Muscle of back (tissue), 11 donors: ENCODE results near the gene ANG. TPM values are rescaled to one million over a fixed set of nuclear protein-coding genes. Genes with fewer than 3 reads are reported as not detected.

Source experiments
- DNase-seq, 3 donors: peaks; one replicate each; pipeline versions ENCODE4 v3.0.0 to v3.0.0-alpha.2; 2013
- polyA plus RNA-seq, 10 donors: library from polyadenylated mRNA; unstranded; fragments of 120-200 nt; gene quantifications; one replicate each; pipeline ENCODE4 v1.2.1, GENCODE V29; 2013; ENCODE audit not compliant: insufficient read length in 10 of 10

The ANG gene
- polyA plus RNA-seq, 10 donors: 2.2 to 3.6 (median 2.6) TPM

DNA sequence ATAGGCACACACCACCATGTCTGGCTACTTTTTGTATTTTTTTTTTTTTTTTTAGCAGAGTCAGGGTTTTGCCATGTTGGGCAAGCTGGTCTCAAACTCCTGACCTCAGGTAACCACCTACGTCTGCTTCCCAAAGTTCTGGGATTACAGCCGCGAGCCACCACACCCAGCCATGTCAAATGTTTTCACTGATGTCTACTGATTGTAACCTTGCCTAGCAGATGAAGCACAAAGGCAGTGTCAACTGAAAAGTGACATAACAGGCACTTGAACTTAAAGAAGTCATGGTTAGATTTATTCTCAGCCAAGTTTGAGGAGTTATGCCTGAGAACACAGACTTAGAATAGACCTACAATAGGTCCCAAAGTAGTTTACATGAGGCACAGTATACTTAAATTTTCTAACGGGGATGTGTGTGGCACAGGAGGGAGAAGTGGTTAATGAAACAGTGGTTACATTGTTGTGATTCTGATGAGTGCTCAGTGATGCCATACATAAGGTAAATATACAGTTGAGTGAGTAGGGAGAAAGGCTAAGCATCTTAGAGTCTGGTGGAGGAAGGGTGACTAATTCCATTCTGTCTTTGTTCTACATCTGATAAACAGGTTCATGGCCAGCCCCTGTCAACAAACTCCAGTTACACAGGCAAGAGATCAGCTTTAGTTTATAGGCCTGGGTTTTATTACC, 16.8 kb upstream of the ANG start:
- no peak for DNase-seq

DNA sequence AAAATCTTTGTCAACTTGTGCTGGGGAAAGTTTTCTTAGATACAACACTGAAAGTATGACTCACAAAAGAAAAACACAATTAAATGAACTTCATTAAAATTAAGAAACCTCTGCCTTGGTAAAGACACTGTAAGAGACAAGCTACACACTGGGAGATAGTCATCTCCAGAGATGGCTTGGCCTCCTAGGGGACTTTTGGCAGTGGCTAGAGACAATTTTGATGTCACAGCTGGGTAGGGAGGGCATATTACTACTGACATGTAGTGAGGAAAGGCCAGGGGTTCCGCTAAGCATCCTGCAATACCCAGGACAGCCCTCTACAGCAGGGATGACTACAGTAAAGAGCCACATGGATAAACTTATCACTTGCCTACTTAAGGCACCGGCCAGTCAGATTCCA, 12.9 kb upstream of the ANG start:
- DNase-seq: no peak

DNA sequence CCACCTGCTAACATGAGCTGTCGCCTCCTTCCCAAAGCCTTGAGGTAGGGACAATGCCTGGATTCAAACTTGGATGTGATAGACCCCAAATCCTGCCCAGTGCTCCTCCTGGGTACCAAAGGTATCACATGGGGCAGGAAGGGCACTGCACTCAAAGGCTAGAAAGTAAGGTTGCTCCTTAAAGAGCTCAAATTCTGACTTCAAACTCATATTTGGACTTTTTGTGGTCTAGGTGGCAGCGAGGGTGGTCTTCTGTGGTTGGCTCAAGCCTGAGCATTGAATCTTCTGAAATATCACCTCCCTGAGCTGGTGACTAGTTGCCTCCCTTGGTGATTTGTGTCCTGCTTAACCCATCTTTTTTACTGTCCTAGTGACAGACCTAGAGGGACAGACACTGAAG, 12.5 kb upstream of the ANG start:
- DNase-seq: no peak

DNA sequence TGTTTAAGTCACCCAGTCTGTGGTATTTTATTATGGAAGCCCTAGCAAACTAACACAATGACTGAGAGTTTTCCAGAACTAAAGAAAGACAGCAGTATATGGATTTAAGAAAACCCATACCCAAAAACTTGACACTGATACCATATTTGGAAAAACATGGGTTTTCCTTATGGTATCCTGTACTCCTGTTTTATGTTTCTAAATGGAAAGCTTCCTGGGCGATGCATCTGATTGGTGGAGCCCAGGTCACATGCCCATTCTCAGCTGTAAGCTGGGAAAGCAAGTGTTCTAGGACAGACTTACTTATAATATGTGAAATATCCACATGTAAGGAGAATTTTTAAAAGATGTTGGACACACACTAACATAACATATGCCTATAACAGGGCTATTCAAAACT, 8.7 kb upstream of the ANG start:
- DNase-seq: peak in 1 of 3 donors; percentile 41

DNA sequence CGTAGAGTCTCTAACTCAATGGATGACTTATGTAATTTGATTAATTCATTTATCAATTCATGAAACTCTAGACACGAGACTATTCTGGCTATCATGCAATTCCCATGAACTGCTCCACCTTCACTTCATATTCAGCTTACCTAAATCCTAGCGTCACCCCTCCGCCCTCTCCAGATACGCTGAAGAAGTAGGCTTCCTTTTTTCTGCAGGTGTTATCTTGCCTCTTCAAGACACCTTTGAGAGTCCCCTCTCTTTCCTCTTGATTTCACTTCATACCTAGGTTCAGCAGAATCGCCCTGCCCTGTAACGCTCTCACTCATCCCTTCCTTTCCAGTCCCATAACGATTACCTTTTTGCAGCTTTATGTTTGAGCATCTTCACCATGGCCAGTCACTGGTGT, 8.2 kb upstream of the ANG start:
- no peak for DNase-seq

DNA sequence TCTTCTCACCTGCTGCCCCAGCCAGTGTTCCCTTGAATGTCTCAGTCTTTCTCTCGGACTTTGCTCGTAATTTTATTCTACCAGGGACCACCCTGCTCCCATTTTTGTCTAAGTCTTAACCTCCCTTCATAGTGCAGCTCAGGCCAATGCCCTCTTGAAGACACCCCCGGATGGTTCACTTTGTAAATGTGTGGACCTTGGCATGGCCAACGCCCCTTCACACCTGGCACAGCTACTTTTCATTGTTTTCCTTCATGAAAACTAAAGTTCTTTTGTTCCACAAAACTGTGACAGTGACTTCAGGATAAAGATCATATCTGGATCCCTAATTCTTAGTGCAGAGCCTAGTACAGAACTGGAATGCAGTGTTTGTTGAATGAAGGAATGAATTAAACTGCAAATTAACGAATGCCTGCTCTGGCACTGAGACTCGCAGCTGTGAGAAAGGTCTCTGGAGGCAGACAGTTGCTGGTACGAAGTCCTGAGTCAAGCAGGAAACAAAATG, 7.7 kb upstream of the ANG start:
- DNase-seq: no peak

DNA sequence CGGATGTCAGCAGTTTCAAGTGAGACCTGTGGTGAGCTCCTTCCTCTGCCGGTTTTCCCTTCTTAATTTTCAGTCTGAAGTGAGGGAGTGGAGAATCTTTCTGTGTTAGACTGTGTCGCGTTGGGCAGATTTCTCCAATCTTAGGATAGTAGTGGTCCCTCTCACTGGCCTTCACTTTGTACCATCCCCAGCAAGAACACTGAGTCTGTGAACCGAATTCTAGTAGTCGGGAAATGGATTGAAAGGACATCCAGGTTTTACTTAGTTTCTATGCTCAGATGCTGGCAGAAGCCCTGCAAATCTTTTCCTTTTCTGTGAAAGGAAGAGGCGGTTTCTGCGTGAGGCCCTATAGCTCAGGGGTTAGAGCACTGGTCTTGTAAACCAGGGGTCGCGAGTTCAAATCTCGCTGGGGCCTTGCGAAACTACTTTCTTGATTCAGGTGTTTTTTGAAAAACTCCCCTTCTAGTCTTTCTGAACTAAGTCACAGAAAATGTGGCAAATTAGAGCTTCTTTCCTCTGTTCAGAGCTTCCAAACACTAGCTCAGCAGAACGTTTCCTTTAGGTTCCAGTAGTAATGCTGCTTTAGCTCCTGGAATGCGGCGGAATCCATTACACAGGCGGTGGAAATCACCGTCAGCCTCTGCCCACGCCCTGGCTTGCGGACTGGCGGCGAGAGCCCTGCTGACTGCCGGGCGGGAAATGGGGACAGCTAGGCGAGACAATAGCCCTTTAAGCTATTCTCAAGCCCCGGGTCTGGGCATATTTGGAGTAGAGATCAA, 7.0 kb upstream of the ANG start:
- peak; percentile 92 to 95 (median 93) for DNase-seq

DNA sequence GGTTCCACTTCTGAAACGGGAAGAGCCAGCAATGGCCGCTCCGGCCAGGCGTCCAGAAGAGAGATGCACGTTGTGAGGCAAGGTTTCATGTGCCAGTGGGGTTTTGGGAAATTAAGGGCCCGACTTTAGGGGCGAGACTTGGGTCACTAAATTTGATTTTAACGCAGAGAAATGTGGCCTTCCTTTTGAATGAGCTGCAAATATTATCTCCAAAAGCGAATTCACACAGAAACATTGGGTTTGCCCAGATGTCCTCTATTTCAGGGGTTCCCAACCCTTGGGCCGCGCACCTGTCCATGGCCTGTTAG, 6.5 kb upstream of the ANG start:
- no peak for DNase-seq

DNA sequence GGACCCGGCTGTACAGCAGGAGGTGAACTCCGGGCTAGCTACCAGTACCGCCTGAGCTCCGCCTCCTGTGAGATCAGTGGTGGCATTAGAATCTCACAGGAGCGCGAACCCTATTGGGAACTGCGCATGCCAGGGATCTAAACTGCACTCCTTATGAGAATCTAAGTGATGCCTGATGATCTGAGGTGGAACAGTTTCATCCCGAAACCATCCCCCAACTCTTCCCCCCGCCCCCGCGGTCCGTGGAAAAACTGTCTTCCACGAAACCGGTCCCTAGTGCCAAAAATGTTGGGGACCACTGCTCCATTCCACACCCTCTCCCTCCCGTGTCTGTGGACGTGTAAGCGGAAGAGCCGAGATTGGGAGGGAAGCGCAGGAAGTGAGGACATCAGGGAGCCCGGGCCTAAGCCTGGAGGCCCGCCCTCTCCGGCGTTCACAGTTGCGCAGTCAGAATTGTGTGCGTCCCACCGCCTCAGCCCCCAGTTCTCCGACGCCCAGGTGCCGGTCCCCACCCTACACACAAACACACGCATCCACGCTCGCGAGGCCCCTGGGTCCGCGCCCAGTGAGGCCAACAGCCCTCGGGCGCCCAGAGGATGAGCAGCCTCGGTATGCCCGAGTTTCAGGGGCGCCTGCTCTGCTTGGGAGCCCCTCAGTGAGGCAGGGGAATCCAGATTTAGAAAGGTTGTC, 6.0 kb upstream of the ANG start:
- peak; percentile 95 to 98 (median 97) for DNase-seq

DNA sequence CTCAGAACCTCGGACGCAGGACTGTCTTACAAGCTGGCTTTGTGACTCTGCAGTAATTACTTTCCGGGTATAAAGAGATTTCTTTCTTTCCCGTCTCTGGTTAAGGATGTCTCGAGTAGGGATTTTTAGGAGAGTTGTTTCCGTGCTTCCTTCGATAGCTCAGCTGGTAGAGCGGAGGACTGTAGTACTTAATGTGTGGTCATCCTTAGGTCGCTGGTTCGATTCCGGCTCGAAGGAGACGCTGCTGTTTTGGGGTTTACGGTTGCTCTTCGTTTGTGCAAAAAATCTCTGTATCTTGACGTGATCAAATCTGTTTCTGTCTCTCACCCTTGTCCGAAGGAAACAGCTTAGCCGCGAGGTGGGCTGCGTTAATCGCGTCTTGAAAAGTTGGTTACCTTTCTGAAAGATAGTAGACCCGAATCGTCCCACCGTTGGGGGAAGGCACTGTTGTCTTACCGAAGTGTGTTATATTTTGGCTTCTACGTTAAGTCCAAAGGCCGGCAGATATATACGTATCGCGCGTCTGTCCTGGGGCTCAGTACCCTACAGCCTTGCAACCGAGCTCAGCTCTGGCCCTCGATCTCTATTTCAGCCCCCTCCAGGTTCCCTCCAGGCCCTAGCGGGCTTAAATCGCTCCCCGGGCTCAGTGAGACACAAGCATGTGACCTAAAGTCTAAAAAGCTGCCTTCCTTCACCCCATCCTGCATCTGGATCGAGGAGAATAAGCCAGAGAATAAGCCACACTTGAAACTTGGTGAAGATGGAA, 5.3 kb upstream of the ANG start:
- peak; percentile 91 to 94 (median 91) for DNase-seq

DNA sequence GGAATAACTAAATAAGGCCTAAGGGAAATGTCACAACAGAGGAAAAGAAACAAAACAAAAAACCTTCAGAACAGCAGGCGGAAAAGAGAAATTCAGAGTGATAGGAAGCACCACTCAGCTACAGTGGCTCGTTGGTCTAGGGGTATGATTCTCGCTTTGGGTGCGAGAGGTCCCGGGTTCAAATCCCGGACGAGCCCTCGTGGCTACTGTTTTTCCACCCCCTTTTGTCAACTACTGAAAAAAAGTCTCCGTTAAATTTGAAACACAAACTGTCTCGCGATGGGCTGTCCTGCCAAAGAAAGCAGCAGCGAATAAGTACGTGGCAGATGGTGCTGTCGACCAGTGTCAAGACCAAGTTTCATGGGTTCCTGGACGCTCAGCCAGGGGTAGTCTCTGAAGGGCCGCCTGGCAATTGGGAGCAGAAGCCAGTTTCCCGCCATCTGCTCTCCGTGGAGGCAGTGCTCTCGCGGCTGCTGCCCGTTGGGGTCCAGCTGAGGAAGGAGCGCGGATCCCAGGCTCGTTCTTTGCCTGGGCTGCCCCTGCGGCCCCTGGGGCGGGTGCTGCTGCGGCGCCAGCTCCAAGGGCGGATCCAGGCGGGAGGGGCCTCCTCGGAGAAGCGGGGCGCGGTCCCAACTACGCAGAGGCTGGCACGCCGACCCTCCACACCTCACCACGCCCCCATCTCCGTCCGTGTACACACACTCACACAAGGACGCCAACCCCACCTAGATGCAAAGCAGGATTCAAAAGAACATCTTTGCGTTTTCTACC, 4.5 kb upstream of the ANG start, which contains the start of gene RNASE4:
TSS of gene RNASE4 (plus strand) at position 670 of the 771 bp plus-strand sequence. CDS start 14,812 bp downstream, outside the sequence.
- DNase-seq: peak; percentile 82 to 94 (median 85)

DNA sequence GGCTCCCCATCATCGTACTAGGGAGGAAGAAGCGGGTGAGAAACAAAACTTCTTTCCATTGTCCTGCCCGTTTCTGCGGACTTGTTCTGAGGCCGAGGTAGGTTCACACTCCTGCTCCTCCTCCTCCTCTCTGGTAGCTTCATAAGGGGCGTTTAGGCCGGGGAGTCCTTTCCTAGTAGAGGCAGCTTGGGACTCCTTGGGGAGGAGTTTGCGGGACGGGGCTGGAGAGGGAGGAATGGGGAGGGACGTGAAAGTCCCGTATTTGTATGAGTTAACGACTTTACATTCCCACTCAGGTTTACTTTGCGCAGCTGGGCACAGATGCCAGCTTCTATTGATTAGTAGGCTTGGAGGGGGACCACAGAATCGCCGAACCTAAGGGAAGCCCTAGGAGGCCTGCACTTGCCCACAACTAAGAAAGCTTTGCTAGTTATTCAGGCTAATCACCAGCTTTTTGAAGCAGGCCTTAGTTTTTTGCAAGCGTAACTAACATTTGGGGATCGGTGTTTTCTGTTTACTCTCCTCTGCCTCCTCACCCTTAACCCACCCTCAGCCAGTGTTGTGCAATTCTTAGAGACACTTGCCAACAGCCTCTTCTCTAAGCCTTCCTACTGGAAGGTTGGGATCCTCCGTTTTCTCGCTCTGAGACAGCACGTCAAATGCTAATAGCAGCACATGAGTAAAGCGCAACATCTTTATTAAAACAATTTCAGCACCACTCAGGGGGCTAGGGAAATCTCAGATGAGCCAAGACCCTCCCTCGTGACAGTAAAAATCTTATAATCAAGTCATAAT, 3.7 kb upstream of the ANG start:
- peak in 2 of 3 donors; percentile 21 to 44 for DNase-seq

DNA sequence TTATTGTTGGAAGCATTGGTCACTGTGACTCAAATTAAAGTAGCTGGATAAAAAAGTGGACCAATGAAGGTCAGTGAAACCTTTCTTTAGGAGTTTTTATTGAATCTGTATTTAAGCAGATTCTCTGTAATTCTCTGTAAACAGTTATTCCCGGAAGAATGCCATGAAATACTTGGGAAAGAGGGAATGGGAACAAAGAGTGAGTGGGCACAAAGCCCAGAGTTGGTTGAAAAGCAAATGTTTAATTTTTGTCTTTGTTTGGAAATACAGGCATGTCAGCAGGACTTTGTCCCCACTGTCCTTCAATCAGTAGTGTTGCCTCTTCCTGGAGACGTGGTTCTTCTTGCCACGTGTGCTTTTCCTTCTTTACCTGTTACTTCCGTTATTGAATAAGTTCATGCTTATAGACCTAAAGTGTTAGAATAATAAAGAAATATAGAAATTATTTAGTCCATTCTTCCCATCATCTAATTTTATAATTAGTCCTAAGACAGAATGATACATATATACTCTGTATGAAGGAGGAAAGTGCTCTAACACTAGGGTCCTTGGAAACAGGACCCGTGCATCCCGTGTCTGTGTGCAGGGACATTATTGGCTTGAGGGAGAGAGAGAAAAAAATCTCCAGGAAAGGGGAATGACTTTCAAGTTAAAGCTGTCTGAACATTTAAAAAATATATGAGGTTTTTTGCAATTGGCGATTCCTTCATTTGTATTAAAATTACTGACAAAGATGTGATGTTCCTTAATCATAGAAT, 2.0 kb upstream of the ANG start:
- no peak for DNase-seq

DNA sequence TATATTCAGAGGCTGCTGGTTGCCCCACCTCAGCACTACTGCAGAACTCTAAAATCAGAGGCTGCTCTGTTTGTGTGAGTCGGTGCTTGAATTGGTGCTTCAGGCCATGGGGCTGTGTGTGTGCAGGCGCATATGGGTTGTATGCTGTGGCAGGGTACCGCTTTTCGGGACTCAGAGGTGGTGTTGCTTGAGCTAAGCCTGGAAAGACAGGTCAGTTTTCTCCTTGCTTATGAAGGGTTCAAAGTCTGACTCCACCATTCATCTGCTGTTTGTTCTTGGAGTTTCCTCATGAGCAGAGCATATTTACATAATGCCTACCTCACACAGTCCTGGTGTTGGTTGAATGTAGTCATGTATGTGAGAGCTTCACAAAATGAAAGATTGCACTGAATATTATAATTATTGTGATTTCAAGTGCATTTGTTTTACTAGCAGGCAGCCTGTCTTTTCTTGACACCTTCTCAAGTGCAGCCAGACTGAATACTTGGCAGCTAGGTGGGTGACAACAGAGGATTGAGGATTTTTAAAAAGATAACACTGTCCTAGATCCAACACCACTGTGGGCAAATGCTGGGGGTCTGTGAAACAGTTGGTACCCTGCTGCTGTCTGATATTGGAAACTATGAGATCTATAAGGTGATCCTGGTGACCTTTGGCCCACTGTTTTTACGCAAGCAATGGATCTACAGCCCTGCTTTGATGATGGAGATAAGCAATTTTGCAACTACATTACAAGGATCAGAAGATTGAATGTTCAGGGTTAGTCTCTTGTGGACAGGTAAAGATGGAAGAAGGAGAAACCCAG, 1.0 kb upstream of the ANG start:
- no peak for DNase-seq

DNA sequence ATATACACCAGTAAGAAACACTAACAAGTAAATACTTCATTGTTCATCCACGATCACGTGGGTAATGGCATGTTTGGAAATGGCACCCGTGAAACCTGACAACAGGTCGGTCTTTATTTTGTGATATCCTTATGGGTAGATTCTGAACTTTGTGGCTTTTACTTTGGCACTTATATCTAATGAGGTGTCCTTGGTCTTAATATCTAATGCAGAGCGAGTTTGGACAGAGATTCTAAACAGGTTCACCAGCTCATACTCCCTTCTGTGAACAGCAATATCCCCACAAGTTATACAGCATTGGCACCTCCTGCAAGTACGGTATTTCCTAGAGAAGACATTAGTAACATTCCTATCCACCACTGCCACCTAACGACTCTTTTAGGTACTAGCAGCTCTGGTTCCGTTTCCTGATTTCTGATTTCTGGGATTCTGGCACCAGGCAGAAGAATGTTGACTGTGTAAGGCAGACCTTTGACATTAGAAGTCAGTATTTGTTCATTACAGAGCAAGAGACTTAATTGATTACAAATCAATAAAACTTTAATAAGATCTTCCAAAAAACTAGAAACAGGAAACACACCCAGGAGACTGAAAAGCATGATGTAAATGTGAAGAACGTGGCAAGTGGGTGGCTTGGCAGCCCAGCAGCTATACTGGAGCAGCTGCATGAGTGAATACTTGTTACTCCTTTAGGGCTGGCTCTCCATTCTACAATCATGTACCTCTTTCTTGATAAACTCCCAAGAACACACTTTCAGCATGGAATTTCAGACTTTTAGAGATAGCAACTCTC, 2.5 kb downstream of the ANG start:
- peak; percentile 62 to 85 (median 78) for DNase-seq

DNA sequence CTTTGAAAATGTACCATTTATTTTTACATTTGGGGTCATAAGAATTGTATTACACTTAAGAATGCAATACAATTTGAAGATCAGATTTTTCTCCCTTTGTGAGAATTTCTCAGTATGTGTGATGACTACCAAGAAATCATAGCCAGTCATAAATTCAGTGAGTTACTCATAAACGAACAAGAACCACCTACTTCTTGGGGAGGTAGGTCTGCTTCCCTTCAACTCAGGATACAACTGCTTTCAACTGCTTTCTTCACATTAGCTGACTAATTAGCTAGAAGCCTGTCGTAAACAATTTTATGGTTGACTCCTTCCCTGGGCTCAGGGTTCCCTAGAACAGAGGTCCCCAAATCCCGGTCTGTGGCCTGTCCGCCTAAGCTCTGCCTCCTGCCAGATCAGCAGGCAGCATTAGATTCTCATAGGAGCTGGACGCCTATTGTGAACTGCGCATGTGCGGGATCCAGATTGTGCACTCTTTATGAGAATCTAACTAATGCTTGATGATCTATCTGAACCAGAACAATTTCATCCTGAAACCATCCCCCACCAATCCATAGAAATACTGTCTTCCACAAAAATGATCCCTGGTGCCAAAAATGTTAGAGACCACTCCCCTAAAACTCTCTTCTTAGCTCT, 3.7 kb downstream of the ANG start:
- no peak for DNase-seq

DNA sequence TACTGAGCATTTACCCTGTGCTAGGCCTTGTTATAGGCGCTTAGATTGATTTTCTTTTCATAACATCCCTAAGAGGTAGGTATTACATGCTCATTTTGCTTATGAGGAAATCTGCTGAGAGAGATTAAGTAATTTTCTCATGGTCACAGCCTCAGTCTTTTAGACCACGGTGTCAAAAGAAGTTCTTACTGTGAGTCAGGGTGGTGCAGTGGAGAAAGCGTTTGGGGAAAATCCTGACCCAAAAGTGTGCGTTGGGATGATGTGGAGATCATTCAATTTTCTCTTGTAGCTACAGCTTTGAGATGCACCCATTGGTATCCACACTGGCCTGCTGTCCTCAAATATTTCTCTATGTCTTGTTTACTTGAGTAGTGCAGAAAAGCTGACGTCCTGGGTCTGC, 8.2 kb downstream of the ANG start:
- no peak for DNase-seq
